SU-DHL-6 (cell line): ENCODE measurements around the gene ZGRF1.
"Not testable (repeated sequence)": the region's sequence is repeated elsewhere in the genome, so short reads cannot be mapped to it uniquely, and the experiment has no call there.

Experiments used
- H2AFZ ChIP-seq: fragments of 200-600 bp; sonication (generic); 2 replicates; pipeline ENCODE4 v1.6.1; 2014; ENCODE audit warnings: low read depth, mild to moderate bottlenecking, moderate library complexity, mixed read lengths, antibody characterized with exemption, low read length; ENCODE audit not compliant: severe bottlenecking
- H3F3A ChIP-seq: fragments of 200-600 bp; shearing (Covaris generic); 2 replicates; pipeline ENCODE4 v1.6.0; 2016; ENCODE audit warnings: antibody characterized with exemption, mild to moderate bottlenecking; ENCODE audit not compliant: insufficient read depth
- H3K27ac ChIP-seq: fragments of 200-600 bp; sonication (generic); 2 replicates; pipeline ENCODE4 v1.5.1; 2016; ENCODE audit warnings: low read depth, mild to moderate bottlenecking, low read length, moderate library complexity, mixed read lengths
- H3K27me3 ChIP-seq: fragments of 200-600 bp; sonication (generic), shearing (Covaris generic); 2 replicates; pipeline ENCODE4 v1.6.0; 2014; ENCODE audit warnings: mild to moderate bottlenecking, low read length
- H3K36me3 ChIP-seq: fragments of 200-600 bp; sonication (generic); 2 replicates; pipeline ENCODE4 v1.6.1; 2014; ENCODE audit warnings: mild to moderate bottlenecking, low read length, mixed read lengths
- H3K4me2 ChIP-seq: fragments of 300-600, 200-600 bp; shearing (Covaris generic), sonication (generic); 2 replicates; pipeline ENCODE4 v1.6.0; 2014; ENCODE audit warnings: low read length, low read depth, mild to moderate bottlenecking; ENCODE audit not compliant: poor library complexity, severe bottlenecking
- H3K4me3 ChIP-seq: fragments of 200-600 bp; sonication (generic); 2 replicates; pipeline ENCODE4 v1.5.1; 2014; ENCODE audit warnings: antibody characterized with exemption, low read length, mild to moderate bottlenecking, mixed read lengths; ENCODE audit not compliant: insufficient read depth, poor library complexity, severe bottlenecking
- H3K79me2 ChIP-seq: fragments of 200-600 bp; sonication (generic); 2 replicates; pipeline ENCODE4 v1.6.1; 2014; ENCODE audit warnings: mild to moderate bottlenecking, low read length, moderate library complexity; ENCODE audit not compliant: insufficient read depth
- H3K9ac ChIP-seq: fragments of 200-600 bp; sonication (generic); 2 replicates; pipeline ENCODE4 v1.7.0; 2014; ENCODE audit warnings: mild to moderate bottlenecking, low read length
- H3K9me2 ChIP-seq: fragments of 200-600 bp; sonication (generic); replicated peaks from 2 replicates; pipeline ENCODE4 v1.6.1; 2014; ENCODE audit warnings: low read length; ENCODE audit not compliant: insufficient read depth
- H3K9me3 ChIP-seq: fragments of 200-600 bp; sonication (generic); 2 replicates; pipeline ENCODE4 v1.6.1; 2014; ENCODE audit warnings: low read length, mixed read lengths; ENCODE audit not compliant: insufficient read depth
- H4K20me1 ChIP-seq: fragments of 200-600 bp; sonication (generic); 2 replicates; pipeline ENCODE4 v1.6.1; 2014; ENCODE audit warnings: low read depth, mild to moderate bottlenecking, antibody characterized with exemption, low read length, moderate library complexity, mixed read lengths
- CTCF ChIP-seq: fragments of 200-600 bp; sonication (generic); IDR thresholded peaks from one replicate; pipeline ENCODE4 v1.5.1; 2017; ENCODE audit warnings: antibody characterized with exemption, mild to moderate bottlenecking, low read length, moderate library complexity; ENCODE audit not compliant: insufficient read depth, poor library complexity, severe bottlenecking
- EZH2phosphoT487 ChIP-seq: fragments of 200-600 bp; sonication (generic), shearing (Covaris generic); conservative IDR thresholded peaks from 2 replicates; pipeline ENCODE4 v1.6.1; 2018; ENCODE audit warnings: mild to moderate bottlenecking, antibody characterized with exemption, low read length, moderate library complexity, mixed read lengths

ZGRF1 gene

GRCh38 chr4:112559053-112559452, 77.7 kb downstream of the ZGRF1 start:
- Histone ChIP-seq H3F3A (no peaks in the 10 kb centered on the region), H4K20me1 (no peaks in the 10 kb centered on the region), H3K9ac (no peak overlapping the region), H3K27me3 (no peaks in the 10 kb centered on the region), H3K9me2 (no peaks in the 10 kb centered on the region), H2AFZ (no peak overlapping the region), H3K4me2 (no peak overlapping the region), H3K27ac (no peak overlapping the region), H3K9me3 (no peaks in the 10 kb centered on the region), H3K36me3 (no peaks in the 10 kb centered on the region), H3K4me3 (no peak overlapping the region), H3K79me2 (no peaks in the 10 kb centered on the region)
- no peak for TF ChIP-seq CTCF
- no peak for TF ChIP-seq EZH2phosphoT487

GRCh38 chr4:112557676-112558411, 78.9 kb downstream of the ZGRF1 start:
- H3K36me3 ChIP-seq = no peaks in the 10 kb centered on the region
- no peaks in the 10 kb centered on the region for H3K9me2 ChIP-seq
- no peaks in the 10 kb centered on the region for H3K79me2 ChIP-seq
- no peaks in the 10 kb centered on the region for H3F3A ChIP-seq
- TF ChIP-seq EZH2phosphoT487 (no peak), CTCF (no peak)
- H3K9me3 ChIP-seq = no peaks in the 10 kb centered on the region
- no peak overlapping the region for H3K4me3 ChIP-seq
- no peak overlapping the region for H3K4me2 ChIP-seq
- H3K27me3 ChIP-seq = no peaks in the 10 kb centered on the region
- no peaks in the 10 kb centered on the region for H4K20me1 ChIP-seq
- no peak overlapping the region for H2AFZ ChIP-seq
- H3K9ac ChIP-seq = no peak overlapping the region
- H3K27ac ChIP-seq = no peak overlapping the region

GRCh38 chr4:112554271-112554670, 82.4 kb downstream of the ZGRF1 start:
- H4K20me1 ChIP-seq, H3K4me2 ChIP-seq, H3K9me2 ChIP-seq, H3K9me3 ChIP-seq, H3F3A ChIP-seq, H2AFZ ChIP-seq, H3K79me2 ChIP-seq, H3K27ac ChIP-seq, H3K36me3 ChIP-seq, H3K9ac ChIP-seq, H3K4me3 ChIP-seq, H3K27me3 ChIP-seq: not testable (repeated sequence)

GRCh38 chr4:112552668-112553067, 84.0 kb downstream of the ZGRF1 start:
- Histone ChIP-seq H3K4me2 (no peak overlapping the region), H3K9me3 (no peaks in the 10 kb centered on the region)

More at GRCh38 chr4:112552668-112553067, 84.0 kb downstream of the ZGRF1 start:
- Histone ChIP-seq H3K9me2 (no peaks in the 10 kb centered on the region), H4K20me1 (no peaks in the 10 kb centered on the region), H3K79me2 (no peaks in the 10 kb centered on the region), H3K4me3 (no peak overlapping the region), H3K9ac (no peak overlapping the region), H3K27me3 (no peaks in the 10 kb centered on the region), H3K27ac (no peak overlapping the region), H3K36me3 (no peaks in the 10 kb centered on the region), H2AFZ (no peak overlapping the region), H3F3A (no peaks in the 10 kb centered on the region)
- TF ChIP-seq EZH2phosphoT487 (no peak), CTCF (no peak)
